ENCODE results near the gene ACTR3C.
"Not testable (repeated sequence)": the region's sequence is repeated elsewhere in the genome, so short reads cannot be mapped to it uniquely, and the experiment has no call there.

The ACTR3C gene

DNA sequence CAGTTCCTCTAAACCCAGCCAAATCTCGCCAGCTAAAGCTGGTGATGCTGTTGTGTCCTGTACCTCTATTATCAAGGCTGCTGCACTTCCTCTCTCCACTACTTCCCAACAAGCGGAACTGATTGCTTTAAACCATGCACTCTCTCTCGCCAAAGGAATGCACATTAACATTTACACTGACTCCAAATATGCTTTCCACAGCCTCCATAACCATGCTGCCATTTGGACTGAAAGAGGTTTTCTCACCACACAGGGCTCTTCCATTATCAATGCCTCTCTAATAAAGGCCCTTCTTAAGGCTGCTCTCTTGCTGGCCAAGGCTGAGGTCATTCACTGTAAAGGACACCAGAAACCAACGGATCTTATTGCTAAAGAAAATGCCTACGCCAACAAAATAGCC lies 11.6 kb downstream of the ACTR3C start:
- no peak for DNase-seq

DNA sequence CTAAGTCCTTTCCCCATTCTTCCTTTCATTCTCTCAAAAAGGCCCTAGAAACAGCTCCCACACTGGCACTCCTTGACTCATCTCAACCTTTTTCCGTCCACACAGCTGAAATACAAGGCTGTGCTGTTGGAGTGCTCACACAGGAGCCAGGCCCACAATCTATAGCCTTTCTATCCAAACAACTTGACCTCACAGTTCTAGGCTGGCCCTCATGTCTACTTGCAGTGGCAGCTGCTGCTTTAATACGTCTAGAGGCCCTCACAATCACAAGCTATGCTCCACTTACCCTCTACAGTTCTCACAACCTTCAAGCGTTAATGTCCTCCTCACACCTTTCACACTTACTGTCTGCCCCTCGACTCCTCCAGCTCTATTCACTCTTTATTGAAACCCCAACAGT lies 12.2 kb downstream of the ACTR3C start:
- no peak for DNase-seq

DNA sequence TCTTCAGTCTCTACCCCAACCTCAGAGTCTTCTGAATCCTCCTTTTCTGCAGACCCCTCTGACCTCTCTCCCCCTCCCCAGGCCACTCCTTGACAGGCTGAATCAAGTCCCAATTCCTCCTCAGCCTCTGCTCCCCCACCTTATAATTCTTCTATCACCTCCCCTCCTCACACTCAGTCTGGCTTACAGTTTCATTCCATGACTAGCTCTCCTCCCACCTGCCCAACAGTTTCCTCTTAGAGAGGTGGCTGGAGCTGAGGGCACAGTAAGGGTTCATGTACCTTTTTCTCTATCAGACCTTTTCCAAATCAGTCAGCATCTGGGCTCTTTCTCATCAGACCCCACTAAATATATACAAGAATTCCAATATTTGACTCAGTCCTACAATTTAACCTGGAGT lies 14.8 kb downstream of the ACTR3C start:
- no peak for DNase-seq

DNA sequence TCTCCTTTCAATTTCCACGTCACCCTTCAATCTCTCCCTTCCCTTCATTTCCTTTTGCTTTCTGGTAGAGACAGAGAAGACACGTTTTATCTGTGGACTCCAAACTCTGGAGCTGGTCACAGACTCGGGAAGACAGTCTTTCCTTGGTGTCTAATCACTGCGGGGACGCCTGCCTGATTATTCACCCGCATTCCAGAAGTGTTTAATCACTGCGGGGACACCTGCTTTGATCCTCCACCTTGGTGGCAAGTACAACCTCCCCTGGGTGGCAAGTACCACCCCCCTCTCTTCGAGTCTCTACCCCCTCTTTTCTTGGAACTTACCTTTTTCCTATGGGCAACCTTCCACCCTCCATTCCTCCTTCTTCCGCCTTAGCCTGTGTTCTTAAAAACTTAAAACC lies 15.4 kb downstream of the ACTR3C start:
- DNase-seq = no peak

DNA sequence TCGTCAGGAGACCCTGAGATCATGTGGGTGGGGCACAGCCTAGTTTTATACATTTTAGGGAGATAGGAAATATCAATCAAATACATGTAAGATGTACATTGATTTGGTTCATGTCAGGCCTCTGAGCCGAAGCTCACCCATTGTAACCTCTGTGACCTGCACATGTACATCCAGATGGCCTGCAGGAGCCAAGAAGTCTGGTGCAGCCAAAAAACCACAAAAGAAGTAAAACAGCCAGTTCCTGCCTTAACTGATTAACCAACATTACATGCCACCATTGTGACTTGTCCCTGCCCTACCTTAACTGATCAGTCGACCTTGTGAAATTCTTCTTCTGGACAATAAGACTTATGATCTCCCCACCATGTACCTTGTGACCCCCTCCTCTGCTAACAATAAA lies 16.2 kb downstream of the ACTR3C start:
- DNase-seq = no peak

DNA sequence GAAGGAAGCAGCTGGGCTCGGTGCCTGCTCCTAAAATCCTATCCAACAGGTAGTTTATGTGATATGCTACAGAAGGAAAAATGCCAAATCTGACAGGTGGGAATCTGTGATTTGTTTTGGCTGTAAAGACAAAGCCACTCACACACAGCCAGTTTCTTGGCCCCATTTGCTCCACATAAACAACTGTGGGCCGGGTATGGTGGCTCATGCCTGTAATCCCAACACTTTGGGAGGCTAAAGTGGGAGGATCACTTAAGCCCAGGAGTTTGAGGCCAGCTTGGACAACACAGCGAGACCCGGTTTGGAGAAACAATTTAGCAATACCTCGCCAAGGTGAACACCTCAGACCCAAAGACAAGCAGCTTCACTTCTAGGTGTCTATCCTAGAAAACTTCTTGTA lies 17.0 kb downstream of the ACTR3C start:
- not testable (repeated sequence) for DNase-seq

DNA sequence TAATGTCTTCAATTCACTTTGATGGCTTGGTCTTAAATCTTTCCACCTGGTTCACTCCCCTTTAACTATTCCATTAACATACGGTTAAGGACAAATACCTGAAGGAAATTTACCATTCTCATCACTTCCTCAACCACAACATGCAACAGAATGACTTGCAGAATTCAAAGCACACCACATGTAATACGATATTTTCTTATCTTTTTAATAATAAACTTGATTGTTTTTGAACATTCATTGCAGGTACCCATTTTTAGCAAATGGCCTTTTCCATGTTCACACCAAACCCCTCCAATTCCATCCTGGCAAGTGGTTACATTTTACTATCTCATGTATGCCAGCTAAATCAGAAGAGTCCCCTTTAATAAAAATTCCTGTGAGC lies 17.5 kb downstream of the ACTR3C start:
- DNase-seq = not testable (repeated sequence)

DNA sequence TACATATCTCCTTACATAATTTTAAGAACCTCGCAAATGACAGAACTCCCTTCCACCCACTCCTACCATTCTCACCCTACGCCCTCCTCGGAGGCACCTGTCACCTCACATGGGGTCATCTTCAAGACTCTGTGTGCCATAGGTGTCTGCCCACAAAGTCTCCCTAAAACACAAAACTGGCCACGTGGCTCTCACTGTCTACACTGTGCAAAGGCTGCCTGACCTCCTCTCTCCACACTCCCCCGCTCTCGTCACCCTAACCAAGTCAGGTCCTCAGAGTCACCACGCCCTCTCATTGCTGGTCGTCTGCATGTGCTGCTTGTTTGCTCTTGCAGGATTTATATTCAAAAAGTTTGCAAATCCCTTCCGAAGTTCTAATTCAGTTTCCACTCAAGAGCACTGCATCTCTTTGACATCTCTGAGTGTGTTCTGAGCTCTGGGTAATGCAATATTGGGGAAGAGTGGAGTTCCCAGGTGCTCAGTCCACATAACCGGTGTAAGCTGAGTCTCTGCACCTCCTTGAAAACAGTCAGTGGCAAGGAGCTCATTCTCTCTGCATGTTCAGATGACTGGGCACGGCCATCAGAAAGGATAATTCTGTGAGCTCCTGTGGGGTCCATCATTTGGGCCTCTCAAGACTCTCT lies 18.0 kb downstream of the ACTR3C start:
- not testable (repeated sequence) for DNase-seq

DNA sequence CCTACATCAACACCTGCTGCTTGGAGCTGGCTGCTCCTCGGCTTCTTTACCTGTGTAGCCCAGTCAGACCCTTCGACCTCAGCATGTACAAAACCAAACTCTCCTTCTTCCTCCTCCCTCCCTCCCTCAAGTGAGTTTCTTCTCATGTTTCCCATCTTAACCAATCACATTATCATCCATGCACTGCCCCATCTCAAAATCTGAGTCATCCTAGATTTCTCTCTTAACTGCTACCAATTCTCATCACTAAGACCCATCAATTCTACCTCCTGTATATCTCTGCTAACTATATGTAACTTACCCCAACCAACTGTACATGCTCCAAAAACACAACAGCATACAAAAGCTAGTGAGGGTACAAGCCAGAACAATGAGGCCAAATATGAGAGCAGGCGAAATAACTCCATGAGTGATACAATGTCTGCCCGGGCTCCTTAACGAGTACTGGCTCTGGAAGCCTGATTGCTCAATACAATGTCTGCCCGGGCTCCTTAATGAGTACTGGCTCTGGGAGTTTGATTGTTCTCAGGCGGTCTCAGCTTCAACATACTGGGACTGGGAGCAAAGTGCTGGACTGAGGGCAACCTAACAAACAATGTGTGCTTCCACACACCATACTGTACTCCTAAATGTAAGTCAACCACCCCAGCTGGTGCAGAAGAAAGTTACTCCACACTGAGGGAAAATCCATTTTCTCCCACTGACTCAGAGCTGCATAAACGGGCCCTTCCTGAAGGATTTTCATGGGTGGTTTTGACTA lies 18.7 kb downstream of the ACTR3C start:
- not testable (repeated sequence) for DNase-seq

DNA sequence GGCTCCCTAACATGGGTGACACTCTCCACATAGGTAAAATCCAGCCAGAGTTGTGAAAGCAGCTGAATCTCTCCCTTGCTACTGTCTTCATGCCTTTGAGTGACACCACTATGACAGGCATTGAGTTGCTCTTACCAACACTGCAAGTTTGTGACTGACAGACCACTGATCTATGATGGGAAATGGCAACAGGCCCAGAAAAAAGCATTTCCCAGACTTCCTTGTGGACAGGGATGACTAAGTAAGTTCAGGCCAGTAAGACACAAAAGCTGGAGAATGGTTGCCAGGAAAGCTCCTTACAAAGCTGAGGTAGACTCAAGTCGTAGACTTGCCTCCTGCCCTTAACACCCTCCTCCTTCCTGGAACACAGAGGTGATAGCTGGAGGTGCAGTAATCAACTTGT lies 20.4 kb downstream of the ACTR3C start:
- DNase-seq = not testable (repeated sequence)

DNA sequence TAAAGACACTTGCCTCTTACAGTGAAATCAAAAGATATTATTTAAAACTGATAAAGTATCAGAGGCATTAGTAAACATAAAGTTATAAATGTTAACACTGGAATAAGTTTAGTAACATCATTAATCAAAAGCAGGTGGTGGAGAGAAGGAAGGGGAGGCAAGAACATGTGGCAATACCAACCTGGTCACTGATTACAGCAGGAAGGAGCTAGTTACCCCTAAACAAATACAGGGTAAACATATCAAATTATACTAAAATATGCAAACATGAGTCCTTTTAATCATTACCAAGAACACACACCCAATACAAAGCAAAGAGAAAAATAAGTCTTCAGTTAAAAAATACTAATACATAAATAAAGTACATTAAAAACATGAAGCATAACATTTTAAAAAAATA lies 25.4 kb downstream of the ACTR3C start:
- DNase-seq = not testable (repeated sequence)

DNA sequence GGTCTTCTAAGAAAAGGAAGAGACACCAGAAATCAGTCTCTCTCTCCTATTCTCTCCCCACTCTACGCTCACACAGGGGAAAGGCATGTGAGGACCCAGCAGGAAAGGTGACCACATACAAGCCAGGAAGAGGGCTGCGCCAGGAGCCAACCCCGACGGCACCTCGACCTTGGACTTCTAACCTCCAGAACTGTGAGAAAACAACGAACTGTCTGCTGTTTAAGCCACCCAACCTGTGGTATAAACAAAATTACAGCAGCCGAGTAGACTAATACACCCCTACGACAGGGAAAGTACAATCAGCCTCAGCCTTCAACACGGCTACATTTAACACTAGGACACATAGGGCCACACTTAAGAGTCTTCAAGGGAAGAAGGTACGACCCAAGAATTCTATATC lies 26.5 kb downstream of the ACTR3C start:
- DNase-seq = not testable (repeated sequence)

DNA sequence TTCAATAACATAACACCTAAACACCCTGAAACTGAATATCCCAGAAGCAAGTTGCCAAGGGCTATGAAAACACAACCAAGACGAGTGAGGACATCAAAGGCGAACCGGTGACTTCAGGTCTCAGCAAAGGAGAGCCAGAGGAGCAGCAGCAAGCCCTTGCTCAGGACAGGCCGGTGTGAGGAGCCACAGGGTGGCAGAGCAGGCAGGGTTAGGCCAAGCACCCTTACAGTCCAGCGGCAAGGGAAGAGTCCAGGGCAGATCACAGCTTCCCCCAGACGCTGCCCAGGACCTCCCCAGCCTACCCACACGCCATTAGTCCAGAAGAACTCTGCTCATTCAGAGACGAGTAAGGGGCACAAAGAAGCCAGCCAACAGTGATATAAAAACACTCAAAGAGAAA lies 27.7 kb downstream of the ACTR3C start:
- not testable (repeated sequence) for DNase-seq

DNA sequence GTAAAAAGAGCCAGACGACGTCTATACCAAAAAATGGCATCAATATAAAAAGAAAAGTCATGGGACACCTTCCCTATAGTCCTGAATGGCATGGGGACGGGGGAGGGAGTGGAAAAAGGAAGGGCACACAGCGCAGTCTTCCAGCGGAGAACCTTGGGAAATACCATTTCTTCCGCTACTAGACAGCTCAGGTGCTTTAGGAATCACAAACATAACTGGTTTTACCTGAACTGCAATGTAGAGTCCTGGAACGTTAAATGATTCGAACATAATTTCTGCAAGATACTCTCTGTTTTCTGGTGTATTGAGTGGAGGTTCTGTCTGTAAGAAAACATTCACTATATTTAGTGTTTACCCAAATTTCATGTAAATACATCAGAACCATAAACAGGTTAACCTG lies 28.3 kb downstream of the ACTR3C start:
- not testable (repeated sequence) for DNase-seq

DNA sequence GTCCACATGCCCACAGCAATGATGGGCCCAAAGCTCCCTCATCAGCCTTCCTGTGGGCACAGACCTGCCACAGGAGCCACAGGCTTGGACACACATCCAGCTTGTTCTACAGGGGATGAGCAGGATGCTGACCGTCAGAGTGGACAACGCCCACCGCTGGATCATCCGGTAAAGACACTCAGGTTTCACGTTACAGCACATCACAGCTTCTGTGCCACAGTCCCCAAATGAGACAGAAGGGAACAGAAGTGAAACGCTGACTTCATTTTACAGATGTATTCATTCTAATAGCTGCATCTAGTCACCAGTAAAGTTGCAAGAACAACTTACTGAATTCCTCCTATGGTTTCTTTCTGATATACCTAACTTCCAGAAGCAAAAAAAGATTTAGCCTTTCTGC lies 33.0 kb downstream of the ACTR3C start:
- DNase-seq = not testable (repeated sequence)

DNA sequence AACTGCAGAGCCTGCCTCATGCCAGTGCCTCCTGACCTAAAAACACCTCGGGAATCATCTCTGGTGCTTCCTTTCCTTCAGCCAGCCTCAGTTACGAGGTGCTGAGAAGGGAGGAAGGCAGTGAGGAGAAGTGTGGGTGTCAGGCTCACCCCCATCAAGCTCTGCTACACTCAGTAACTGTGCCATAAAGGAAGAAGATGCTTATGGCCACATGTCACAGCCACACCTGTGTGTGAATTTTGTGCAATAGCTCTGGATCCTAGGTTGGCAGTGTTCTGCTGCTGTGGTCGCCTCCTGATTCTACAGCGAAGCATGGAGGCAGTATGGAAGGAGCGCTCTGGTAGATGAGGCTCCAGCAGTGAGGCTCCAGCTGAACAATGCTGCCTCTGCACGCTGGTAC lies 34.5 kb downstream of the ACTR3C start:
- not testable (repeated sequence) for DNase-seq

DNA sequence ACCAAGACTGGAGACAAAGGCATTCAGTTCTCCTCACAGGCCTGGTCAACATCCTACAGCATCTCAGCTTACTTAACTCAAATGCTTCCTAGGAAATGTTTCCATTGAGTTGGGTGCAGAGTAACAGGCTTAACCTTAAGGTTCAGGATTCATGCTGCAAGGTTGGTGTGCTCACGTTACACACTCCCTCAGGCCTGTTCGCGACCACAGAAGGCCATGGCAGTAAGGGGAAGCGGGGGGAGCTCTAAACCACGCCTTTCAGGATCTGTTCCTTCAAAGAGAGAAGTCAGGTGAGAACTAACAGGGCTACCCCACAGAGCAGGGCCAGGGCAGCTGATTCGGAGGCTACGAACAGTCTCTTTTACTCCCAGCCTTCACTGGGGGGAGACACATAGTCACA lies 35.5 kb downstream of the ACTR3C start:
- not testable (repeated sequence) for DNase-seq

DNA sequence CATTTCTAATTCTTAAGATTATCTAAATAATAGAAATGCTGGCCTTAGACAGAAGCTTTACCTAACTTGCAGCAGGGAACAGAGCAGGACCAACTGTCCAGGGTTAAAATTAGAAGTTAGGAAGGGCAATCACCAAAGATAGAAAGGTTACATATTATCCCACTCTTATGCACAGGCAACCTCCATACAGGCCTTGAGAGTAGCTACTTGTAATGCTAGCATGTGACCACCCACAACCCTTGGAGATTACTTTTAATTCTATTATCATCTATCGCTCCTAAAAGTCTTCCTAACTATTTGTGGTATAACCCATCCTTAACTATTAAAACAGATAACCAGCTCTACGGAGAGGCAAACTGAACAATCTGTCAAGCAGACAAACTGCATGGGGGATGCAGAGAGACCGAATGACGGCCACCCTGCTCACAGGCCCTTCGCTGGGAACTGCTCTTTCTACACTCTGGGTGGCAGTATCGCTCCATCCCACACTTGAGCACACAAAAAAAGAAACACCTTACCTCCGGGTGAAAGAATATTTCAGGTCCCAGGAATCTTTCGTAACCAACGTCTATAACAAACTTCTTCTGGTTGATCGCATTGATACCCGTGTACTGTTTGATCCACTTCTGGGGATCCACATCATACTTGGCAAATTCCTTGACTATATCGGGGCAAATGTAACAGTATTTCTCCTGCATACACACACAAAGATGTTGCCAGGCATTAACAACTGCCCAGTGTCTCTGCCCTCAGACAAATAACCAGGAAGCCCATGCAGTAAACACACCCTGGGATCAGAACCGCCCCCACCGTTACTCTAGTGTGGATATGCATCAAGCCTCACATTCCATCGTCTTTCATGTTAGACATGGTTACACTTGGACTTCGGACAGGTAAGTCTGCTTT lies 37.2 kb downstream of the ACTR3C start:
- DNase-seq = peak; percentile 25

DNA sequence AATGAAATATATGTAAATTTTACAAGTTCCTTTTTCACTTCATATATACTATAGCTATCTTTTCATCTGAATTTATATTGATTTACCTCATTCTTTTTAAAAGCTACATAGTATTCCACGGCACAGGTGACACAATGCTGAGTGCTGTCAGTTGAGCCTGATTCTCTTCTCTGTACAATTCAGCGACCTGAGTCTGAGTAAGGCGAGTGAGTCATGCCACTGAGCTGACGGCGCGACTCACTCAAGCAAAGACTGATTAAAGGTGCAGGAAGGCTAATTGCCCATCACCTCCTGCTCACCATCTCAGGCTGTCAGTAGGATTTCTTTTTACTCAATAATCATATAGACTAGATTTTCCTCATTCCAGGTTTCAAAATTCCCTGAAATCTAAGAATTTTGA lies 39.7 kb downstream of the ACTR3C start:
- DNase-seq = not testable (repeated sequence)

DNA sequence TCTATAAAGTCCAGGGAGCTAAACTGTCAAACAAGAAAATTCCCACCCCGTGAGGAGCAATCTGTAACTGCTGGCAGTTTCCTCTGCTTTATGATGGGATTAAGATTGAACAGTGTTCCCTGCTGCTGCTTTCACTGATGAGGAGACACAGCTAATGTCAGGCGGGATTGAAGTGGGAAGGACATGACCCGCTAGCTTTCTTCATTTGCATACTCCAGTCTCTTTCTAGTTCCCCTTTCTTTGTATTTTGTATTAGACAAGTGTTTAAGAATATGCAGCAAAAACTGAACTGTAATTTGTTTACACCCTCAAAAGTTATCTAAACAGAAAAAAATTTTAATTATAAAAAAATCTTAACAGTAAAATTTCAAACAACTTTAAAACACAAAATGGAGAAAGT lies 40.2 kb downstream of the ACTR3C start:
- DNase-seq = not testable (repeated sequence)

DNA sequence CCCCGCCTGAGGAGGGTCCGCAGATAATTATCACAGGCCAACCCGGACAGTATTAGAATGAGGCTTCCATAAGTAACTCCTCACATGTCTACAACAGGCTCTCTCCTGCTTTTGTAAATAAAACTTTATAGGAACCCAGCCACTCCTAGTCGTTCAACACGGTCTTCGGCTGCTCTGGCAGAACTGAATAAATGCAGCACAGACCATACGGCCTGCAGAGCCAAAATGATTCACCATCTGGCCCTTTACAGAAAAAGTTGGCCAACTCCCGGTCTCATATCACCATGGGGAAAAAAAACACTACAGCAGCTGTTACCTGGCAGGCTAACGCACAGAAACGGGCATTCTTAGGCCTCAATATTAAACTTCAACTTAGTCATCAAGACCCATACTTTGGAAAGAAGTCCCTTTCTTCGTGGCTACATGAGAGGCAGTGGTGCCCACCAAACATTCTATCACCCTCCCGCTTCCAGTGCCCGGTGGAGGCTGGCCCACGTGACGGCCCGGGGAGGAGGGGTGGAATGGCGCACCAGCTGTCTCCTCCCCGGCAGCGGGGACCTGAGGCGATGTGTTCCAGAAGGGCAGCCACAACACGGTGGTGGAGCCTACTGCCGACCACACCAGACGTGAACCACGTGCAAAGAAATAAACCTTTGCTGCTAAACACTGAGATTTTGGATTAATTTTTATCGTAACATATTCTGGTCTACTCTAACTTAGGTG lies 41.5 kb downstream of the ACTR3C start:
- not testable (repeated sequence) for DNase-seq

DNA sequence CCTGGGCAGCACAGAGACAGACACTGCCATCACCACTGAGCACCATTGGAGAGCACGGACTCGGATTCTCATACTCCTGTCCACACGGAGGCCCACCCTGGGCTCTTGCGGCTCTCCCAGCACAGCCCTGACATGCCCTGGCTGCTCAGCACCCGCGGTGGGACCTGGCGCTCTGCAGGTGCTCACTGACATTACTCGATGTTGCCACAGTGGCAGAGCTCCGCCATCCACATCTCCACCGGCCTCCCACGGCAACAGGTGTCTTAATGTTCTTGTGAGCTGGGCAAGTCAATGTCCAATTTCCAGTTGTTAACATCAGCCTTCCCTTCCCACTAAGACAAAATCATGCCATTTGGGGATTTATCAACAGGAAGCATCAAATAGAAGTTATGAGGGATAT lies 45.0 kb downstream of the ACTR3C start:
- DNase-seq = not testable (repeated sequence)
